ENCODE results near the gene UCK1. TPM values are rescaled to one million over a fixed set of nuclear protein-coding genes. Genes with fewer than 3 reads are reported as not detected.

Gene UCK1
- total and polyA plus RNA-seq, 2 of the 8 experiments (the other 6 are each of a cell fraction or from before 2014, with no cell fraction given): 35.1 to 42.0 TPM

DNA sequence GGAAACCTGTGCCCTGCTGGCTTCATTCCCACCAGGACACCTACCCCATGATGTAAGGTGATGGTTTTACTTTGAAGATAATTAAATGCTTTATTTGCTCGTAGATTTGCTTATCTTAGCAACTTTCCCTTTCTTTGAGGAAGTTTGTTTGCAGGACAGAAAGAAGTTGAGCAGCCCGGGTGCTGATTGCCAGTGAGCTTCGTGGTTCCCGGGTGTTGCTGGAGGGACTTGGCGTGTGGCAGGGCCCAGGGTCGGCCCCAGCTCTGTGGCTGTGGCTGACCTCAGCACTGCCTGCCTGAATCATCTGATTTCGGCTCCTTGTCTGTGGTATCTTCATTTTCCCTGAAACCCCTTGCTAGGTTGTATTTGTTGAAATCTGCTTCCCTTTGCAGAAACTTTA is 19.6 kb downstream of the UCK1 start:
- no peak overlapping the region for H2BK15ac ChIP-seq (ENCODE audit: low read length)
- no peak overlapping the region for H2AK5ac ChIP-seq (ENCODE audit: low read depth, low read length)
- H3K4ac ChIP-seq (replicated peaks; ENCODE audit: insufficient read length, low read depth, low read length): no peak overlapping the region
- H3K23ac ChIP-seq (ENCODE audit: insufficient read length): no peak overlapping the region
- no peak overlapping the region for H3K27ac ChIP-seq (ENCODE audit: low read depth, low read length)
- H3K56ac ChIP-seq (replicated peaks; ENCODE audit: insufficient read length, low read depth, low read length): no peak overlapping the region
- no peak overlapping the region for H3K14ac ChIP-seq (ENCODE audit: insufficient read length)
- no peaks in the 10 kb centered on the region for H3K79me1 ChIP-seq (ENCODE audit: low read depth, low read length)
- H3K36me3 ChIP-seq (ENCODE audit: control insufficient read depth in 2 of 4, insufficient read depth in 4 of 4, low read length in 3 of 4): peaks cover 15 to 58% (median 36%) of the 10 kb centered on the region in 4 experiments
- no peak overlapping the region for H3K18ac ChIP-seq (ENCODE audit: extremely low read depth, low read length)
- H4K91ac ChIP-seq (replicated peaks; ENCODE audit: insufficient read length, low read length): no peak overlapping the region
- H3K4me3 ChIP-seq (ENCODE audit: extremely low read depth in 1 of 4, insufficient read depth in 2 of 4, low read depth in 3 of 4, low read length in 4 of 4): no peak overlapping the region
- H3K23me2 ChIP-seq (ENCODE audit: low read depth, low read length): no peaks in the 10 kb centered on the region
- 80% methylated on average over 7 of the region's 7 CpGs; no CpG with 5 or more reads in 1 of the 2 experiments for WGBS, 2 experiments (ENCODE audit: extremely low coverage in 1 of 2, insufficient coverage in 1 of 2, insufficient read length in 1 of 2, insufficient replicate concordance in 2 of 2, low coverage in 1 of 2, low lambda C conversion rate in 2 of 2, missing lambda C conversion rate in 1 of 2)
- no peak overlapping the region for H3K4me2 ChIP-seq (ENCODE audit: insufficient read depth in 1 of 2, low read depth in 2 of 2, low read length in 2 of 2)
- H4K8ac ChIP-seq (ENCODE audit: extremely low read depth, insufficient read depth, low read length): no peak overlapping the region
- peaks cover 0 to 4% of the 10 kb centered on the region in 2 experiments for H4K20me1 ChIP-seq (replicated peaks in 1 of 2; ENCODE audit: control insufficient read depth in 1 of 2, insufficient read depth in 2 of 2, low read length in 2 of 2)
- no peak overlapping the region for H2BK120ac ChIP-seq (replicated peaks; ENCODE audit: low read depth, low read length)
- H2AFZ ChIP-seq (ENCODE audit: low read length): no peak overlapping the region
- no peaks in the 10 kb centered on the region for H3K4me1 ChIP-seq (replicated peaks in 1 of 4; ENCODE audit: control insufficient read depth in 3 of 4, insufficient read depth in 4 of 4, low read length in 3 of 4)
- H2BK20ac ChIP-seq (ENCODE audit: low read length): no peak overlapping the region
- DNase-seq (ENCODE audit: low read depth in 1 of 2, low spot score in 2 of 2) (no peak), FAIRE-seq (no peak)
- H2BK5ac ChIP-seq (ENCODE audit: low read depth, low read length): no peak overlapping the region
- H3K9ac ChIP-seq (replicated peaks in 1 of 4; ENCODE audit: extremely low read depth in 1 of 4, low read depth in 3 of 4, low read length in 3 of 4): no peak overlapping the region
- peaks cover 3 to 5% of the 10 kb centered on the region in 2 experiments; a peak in 2 of 4 replicates for H3K9me3 ChIP-seq (ENCODE audit: insufficient read depth in 2 of 2, low read depth in 1 of 2, low read length in 1 of 2)
- no peaks in the 10 kb centered on the region for H3K79me2 ChIP-seq (ENCODE audit: control insufficient read depth in 1 of 2, insufficient read depth in 2 of 2, low read length in 2 of 2)
- no peak overlapping the region for H2BK12ac ChIP-seq (ENCODE audit: low read depth, low read length)
- H4K5ac ChIP-seq (ENCODE audit: insufficient read length, low read depth, low read length): no peak overlapping the region
- TF ChIP-seq RFX5 (IDR thresholded peaks at IDR 0.05; ENCODE audit: borderline replicate concordance, low read depth, low read length) (no peak), SUZ12 (IDR thresholded peaks at IDR 0.05; ENCODE audit: low read length) (no peak), POLR2AphosphoS5 (IDR thresholded peaks at IDR 0.05; ENCODE audit: low read depth, low read length) (no peak), FOSL1 (IDR thresholded peaks at IDR 0.05; ENCODE audit: insufficient read depth, low read depth, low read length) (no peak), BCL11A (IDR thresholded peaks at IDR 0.05; ENCODE audit: low read depth in 2 of 2, low read length in 2 of 2) (no peak), NANOG (IDR thresholded peaks at IDR 0.05; ENCODE audit: insufficient read depth, low read depth, low read length, poor library complexity, severe bottlenecking) (no peak), SIN3A (conservative IDR thresholded peaks at IDR 0.05 in 1 of 2, IDR thresholded peaks at IDR 0.05 in 1 of 2; ENCODE audit: low read depth in 1 of 2, low read length in 2 of 2) (no peak), SP1 (IDR thresholded peaks at IDR 0.05; ENCODE audit: low read depth, low read length) (no peak), POU5F1 (IDR thresholded peaks at IDR 0.05; ENCODE audit: low read depth, low read length) (no peak)
- TF ChIP-seq, protein P1, sequence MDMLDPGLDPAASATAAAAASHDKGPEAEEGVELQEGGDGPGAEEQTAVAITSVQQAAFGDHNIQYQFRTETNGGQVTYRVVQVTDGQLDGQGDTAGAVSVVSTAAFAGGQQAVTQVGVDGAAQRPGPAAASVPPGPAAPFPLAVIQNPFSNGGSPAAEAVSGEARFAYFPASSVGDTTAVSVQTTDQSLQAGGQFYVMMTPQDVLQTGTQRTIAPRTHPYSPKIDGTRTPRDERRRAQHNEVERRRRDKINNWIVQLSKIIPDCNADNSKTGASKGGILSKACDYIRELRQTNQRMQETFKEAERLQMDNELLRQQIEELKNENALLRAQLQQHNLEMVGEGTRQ (IDR thresholded peaks at IDR 0.05; ENCODE audit: low read length): no peak
- ChIA-PET POLR2A (ENCODE audit: partially characterized antibody) (interaction anchor here (1.1 to 3.8 kb wide), 3 partner anchors 10 to 15 kb away, joined by 3 to 24 read pairs (median 4); no protein-coding TSS in a partner anchor), CTCF (ENCODE audit: partially characterized antibody) (no interaction called here)
- H3K27me3 ChIP-seq (replicated peaks in 1 of 4; ENCODE audit: control insufficient read depth in 3 of 4, extremely low read depth in 1 of 4, insufficient read depth in 3 of 4, low read length in 3 of 4): no peaks in the 10 kb centered on the region

Measured in H1 (cell line).